Neural cell (in vitro differentiated cells): ENCODE measurements around the gene KRT37.

ENCODE experiments used
- EZH2 ChIP-seq: fragments of 200-600, 300-800 bp; shearing (Covaris generic), sonication (generic); IDR thresholded peaks from 2 replicates; pipeline ENCODE4 v1.6.1; 2014; ENCODE audit warnings: antibody characterized with exemption, low read length, borderline replicate concordance, mild to moderate bottlenecking; ENCODE audit not compliant: insufficient read depth, poor library complexity, severe bottlenecking
- SMC3 ChIP-seq: fragments of 450-650 bp; conservative IDR thresholded peaks from 2 replicates; pipeline ENCODE4 v1.6.1; 2014; ENCODE audit warnings: antibody characterized with exemption, mild to moderate bottlenecking, moderate library complexity; ENCODE audit not compliant: poor library complexity
- TAF1 ChIP-seq: IDR thresholded peaks from 2 replicates; pipeline ENCODE4 v1.6.1; 2012; ENCODE audit warnings: low read depth

DNA sequence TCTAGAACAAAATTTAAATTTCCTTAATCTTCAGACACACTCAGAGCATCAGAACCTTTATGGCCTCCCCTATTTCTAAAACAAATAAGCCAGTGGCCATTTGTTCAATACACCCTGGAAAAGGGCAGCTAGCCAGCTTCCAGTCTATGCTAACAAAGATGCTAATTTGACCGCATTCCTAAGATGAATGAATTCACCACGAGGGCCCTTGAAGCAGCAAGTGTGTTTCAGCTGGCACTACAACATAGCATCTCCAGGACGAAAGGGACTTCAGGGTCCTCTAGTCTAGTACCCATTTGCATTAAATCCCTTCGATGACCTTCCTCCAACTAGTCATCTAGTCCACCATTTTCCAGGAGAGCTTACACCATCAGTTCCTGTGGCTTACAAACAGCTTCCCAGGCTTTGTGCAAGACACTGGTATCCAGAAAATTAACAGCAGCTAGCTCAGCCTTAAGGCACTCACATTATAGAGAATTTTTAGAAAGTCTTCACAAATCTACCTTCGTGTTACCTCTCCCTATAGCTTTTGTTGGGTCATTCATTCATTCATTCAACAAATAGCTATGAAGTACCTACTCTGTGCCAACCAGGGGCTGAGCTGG, 10.9 kb downstream of the KRT37 start:
- no peak for TF ChIP-seq SMC3
- TF ChIP-seq EZH2 = no peak
- TF ChIP-seq TAF1 = no peak
